Neural cell (in vitro differentiated cells): ENCODE measurements around the gene TMTC3. TPM values are rescaled to one million over a fixed set of nuclear protein-coding genes. Genes with fewer than 3 reads are reported as not detected.

Source experiments
- H2AFZ ChIP-seq: fragments of 200-600, 300-800 bp; sonication (generic), shearing (Covaris generic); 2 replicates; pipeline ENCODE4 v1.6.0; 2014; ENCODE audit warnings: low read depth, mild to moderate bottlenecking, antibody characterized with exemption, low read length, moderate library complexity
- H3F3A ChIP-seq: fragments of 200-600 bp; shearing (Covaris generic); 2 replicates; pipeline ENCODE4 v1.6.1; 2016; ENCODE audit warnings: mild to moderate bottlenecking, moderate library complexity, mixed read lengths, antibody characterized with exemption, low read length; ENCODE audit not compliant: insufficient read depth, poor library complexity, severe bottlenecking
- H3K27ac ChIP-seq: fragments of 200-600, 300-800 bp; sonication (generic), shearing (Covaris generic); 2 replicates; pipeline ENCODE4 v1.5.1; 2014; ENCODE audit warnings: mild to moderate bottlenecking, low read length, moderate library complexity
- H3K27me3 ChIP-seq: fragments of 300-800, 200-600 bp; sonication (generic), shearing (Covaris generic); 2 replicates; pipeline ENCODE4 v1.6.0; 2014; ENCODE audit warnings: mild to moderate bottlenecking, low read depth, low read length, moderate library complexity; ENCODE audit not compliant: insufficient read depth
- H3K36me3 ChIP-seq: fragments of 300-800, 200-600 bp; sonication (generic), shearing (Covaris generic); 2 replicates; pipeline ENCODE4 v1.5.1; 2014; ENCODE audit warnings: mild to moderate bottlenecking, antibody characterized with exemption, low read length, moderate library complexity; ENCODE audit not compliant: insufficient read depth
- H3K4me2 ChIP-seq: fragments of 300-800, 200-600 bp; sonication (generic), shearing (Covaris generic); 2 replicates; pipeline ENCODE4 v1.6.0; 2014; ENCODE audit warnings: mild to moderate bottlenecking, low read length
- H3K4me3 ChIP-seq: fragments of 300-800, 200-600 bp; sonication (generic), shearing (Covaris generic); 2 replicates; pipeline ENCODE4 v1.5.1; 2014; ENCODE audit warnings: mild to moderate bottlenecking, low read length, moderate library complexity
- H3K79me2 ChIP-seq: fragments of 200-600 bp; shearing (Covaris generic); replicated peaks from 2 replicates; pipeline ENCODE4 v1.6.0; 2014; ENCODE audit warnings: mild to moderate bottlenecking, low read length, moderate library complexity; ENCODE audit not compliant: insufficient read depth
- H3K9ac ChIP-seq: fragments of 300-800, 200-600 bp; sonication (generic), shearing (Covaris generic); 2 replicates; pipeline ENCODE4 v1.6.1; 2016; ENCODE audit warnings: mild to moderate bottlenecking, low read length, mixed read lengths
- H3K9me2 ChIP-seq: fragments of 200-600 bp; shearing (Covaris generic); 2 replicates; pipeline ENCODE4 v1.6.1; 2016; ENCODE audit warnings: mild to moderate bottlenecking, low read length, mixed read lengths; ENCODE audit not compliant: insufficient read depth
- H3K9me3 ChIP-seq: fragments of 200-600, 300-800 bp; sonication (generic), shearing (Covaris generic); 2 replicates; pipeline ENCODE4 v1.6.1; 2016; ENCODE audit warnings: mild to moderate bottlenecking, mixed run types, low read length, moderate library complexity, mixed read lengths
- H4K20me1 ChIP-seq: fragments of 200-600 bp; shearing (Covaris generic); 2 replicates; pipeline ENCODE4 v1.6.1; 2016; ENCODE audit warnings: mild to moderate bottlenecking, mixed run types; ENCODE audit not compliant: insufficient read depth
- CTCF ChIP-seq: fragments of 450-650 bp; IDR thresholded peaks from 2 replicates; pipeline ENCODE4 v1.5.1; 2014; ENCODE audit warnings: antibody characterized with exemption, mild to moderate bottlenecking, moderate library complexity; ENCODE audit not compliant: poor library complexity, severe bottlenecking
- EP300 ChIP-seq: fragments of 450-650 bp; conservative IDR thresholded peaks from 2 replicates; pipeline ENCODE4 v1.6.1; 2014; ENCODE audit warnings: antibody characterized with exemption, mild to moderate bottlenecking, moderate library complexity; ENCODE audit not compliant: poor library complexity, severe bottlenecking
- EZH2 ChIP-seq: fragments of 200-600, 300-800 bp; shearing (Covaris generic), sonication (generic); IDR thresholded peaks from 2 replicates; pipeline ENCODE4 v1.6.1; 2014; ENCODE audit warnings: antibody characterized with exemption, low read length, borderline replicate concordance, mild to moderate bottlenecking; ENCODE audit not compliant: insufficient read depth, poor library complexity, severe bottlenecking
- MXI1 ChIP-seq: fragments of 450-650 bp; conservative IDR thresholded peaks from 2 replicates; pipeline ENCODE4 v1.6.1; 2014; ENCODE audit warnings: antibody characterized with exemption, mild to moderate bottlenecking; ENCODE audit not compliant: poor library complexity, severe bottlenecking
- POLR2AphosphoS5 ChIP-seq: IDR thresholded peaks from 2 replicates; pipeline ENCODE4 v1.6.1; 2012
- RAD21 ChIP-seq: fragments of 450-650 bp; conservative IDR thresholded peaks from 2 replicates; pipeline ENCODE4 v1.6.1; 2014; ENCODE audit warnings: antibody characterized with exemption, mild to moderate bottlenecking, moderate library complexity
- REST ChIP-seq: IDR thresholded peaks from 2 replicates; pipeline ENCODE4 v1.6.1; 2012; ENCODE audit warnings: borderline replicate concordance
- SMC3 ChIP-seq: fragments of 450-650 bp; conservative IDR thresholded peaks from 2 replicates; pipeline ENCODE4 v1.6.1; 2014; ENCODE audit warnings: antibody characterized with exemption, mild to moderate bottlenecking, moderate library complexity; ENCODE audit not compliant: poor library complexity
- TAF1 ChIP-seq: IDR thresholded peaks from 2 replicates; pipeline ENCODE4 v1.6.1; 2012; ENCODE audit warnings: low read depth
- polyA plus RNA-seq: library from polyadenylated mRNA; depleted of rRNA; stranded (reverse); fragments of >200 nt; gene quantifications from 2 replicates; pipeline ENCODE4 v1.2.3, GENCODE V29; 2014

Gene TMTC3
- polyA plus RNA-seq, 1 donor from 2014 or later, result 17.2 TPM

GRCh38 chr12:88242571-88242925 lies 100.4 kb downstream of the TMTC3 start:
- no peak overlapping the region for H3K27ac ChIP-seq
- no peaks in the 10 kb centered on the region for H4K20me1 ChIP-seq
- H3K4me2 ChIP-seq, result no peak overlapping the region
- no peaks in the 10 kb centered on the region for H3K36me3 ChIP-seq
- no peaks in the 10 kb centered on the region for H3K9me2 ChIP-seq
- no peaks in the 10 kb centered on the region for H3F3A ChIP-seq
- H3K9ac ChIP-seq, result no peak overlapping the region
- no peak overlapping the region for H3K4me3 ChIP-seq
- H3K27me3 ChIP-seq, result no peaks in the 10 kb centered on the region
- H3K9me3 ChIP-seq, result no peaks in the 10 kb centered on the region
- TF ChIP-seq MXI1 (no peak), EZH2 (no peak), SMC3 (no peak), TAF1 (no peak), CTCF (no peak)
- H2AFZ ChIP-seq, result no peak overlapping the region
- H3K79me2 ChIP-seq, result no peaks in the 10 kb centered on the region

GRCh38 chr12:88242939-88243338 lies 100.8 kb downstream of the TMTC3 start:
- no peak overlapping the region for H3K4me2 ChIP-seq
- no peak overlapping the region for H2AFZ ChIP-seq
- no peaks in the 10 kb centered on the region for H4K20me1 ChIP-seq
- H3K27me3 ChIP-seq, result no peaks in the 10 kb centered on the region
- no peaks in the 10 kb centered on the region for H3K9me2 ChIP-seq
- H3K9me3 ChIP-seq, result no peaks in the 10 kb centered on the region
- H3K27ac ChIP-seq, result no peak overlapping the region
- H3K36me3 ChIP-seq, result no peaks in the 10 kb centered on the region
- no peaks in the 10 kb centered on the region for H3F3A ChIP-seq
- TF ChIP-seq REST (no peak), RAD21 (no peak), SMC3 (no peak), POLR2AphosphoS5 (no peak), EP300 (no peak), EZH2 (no peak), CTCF (no peak), TAF1 (no peak), MXI1 (no peak)
- H3K4me3 ChIP-seq, result no peak overlapping the region
- no peaks in the 10 kb centered on the region for H3K79me2 ChIP-seq
- no peak overlapping the region for H3K9ac ChIP-seq
